ENCODE results near the gene SMKR1. TPM values are rescaled to one million over a fixed set of nuclear protein-coding genes. Genes with fewer than 3 reads are reported as not detected.
"Not testable (repeated sequence)": the region's sequence is repeated elsewhere in the genome, so short reads cannot be mapped to it uniquely, and the experiment has no call there.

Gene SMKR1
- total RNA-seq, 1 donor from 2014 or later: 2.4 TPM

DNA sequence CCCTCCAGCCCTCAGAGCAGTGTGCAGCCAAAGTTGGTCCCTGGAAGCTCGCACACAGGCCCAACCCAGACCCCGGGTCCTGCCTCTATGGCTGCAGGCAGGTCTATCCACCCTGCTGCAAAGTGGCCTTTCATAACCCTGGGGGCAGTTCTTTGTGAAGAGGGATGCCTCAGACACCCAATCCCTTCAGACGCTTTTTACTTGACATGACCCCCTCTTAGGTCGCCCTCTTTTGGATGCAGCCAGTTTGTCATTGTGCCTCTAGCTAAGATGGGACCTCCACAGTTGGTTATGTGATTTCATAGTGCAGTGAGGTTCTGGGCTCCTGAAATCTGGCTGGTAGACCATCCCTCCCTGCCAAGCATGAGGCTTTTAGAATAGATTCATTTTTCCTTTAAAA, 27.3 kb downstream of the SMKR1 start:
- CTCF ChIA-PET: no interaction called here

GRCh38 chr7:129530795-129531391, 28.6 kb downstream of the SMKR1 start:
- DNase-seq (no peak), ATAC-seq (ENCODE audit: low read depth) (peak; percentile 28)
- ChIA-PET POLR2A (no interaction called here), CTCF (no interaction called here)
- Mint-ChIP-seq H3K4me3 (no peak overlapping the region), H3K27me3 (peaks cover 11% of the 10 kb centered on the region), H3K36me3 (ENCODE audit: low read depth) (no peaks in the 10 kb centered on the region), H3K4me1 (no peaks in the 10 kb centered on the region), H3K9me3 (no peaks in the 10 kb centered on the region), H3K27ac (no peak overlapping the region)
- intact Hi-C loops (cut with micrococcal nuclease): no loop called here
- TF ChIP-seq, protein P1, sequence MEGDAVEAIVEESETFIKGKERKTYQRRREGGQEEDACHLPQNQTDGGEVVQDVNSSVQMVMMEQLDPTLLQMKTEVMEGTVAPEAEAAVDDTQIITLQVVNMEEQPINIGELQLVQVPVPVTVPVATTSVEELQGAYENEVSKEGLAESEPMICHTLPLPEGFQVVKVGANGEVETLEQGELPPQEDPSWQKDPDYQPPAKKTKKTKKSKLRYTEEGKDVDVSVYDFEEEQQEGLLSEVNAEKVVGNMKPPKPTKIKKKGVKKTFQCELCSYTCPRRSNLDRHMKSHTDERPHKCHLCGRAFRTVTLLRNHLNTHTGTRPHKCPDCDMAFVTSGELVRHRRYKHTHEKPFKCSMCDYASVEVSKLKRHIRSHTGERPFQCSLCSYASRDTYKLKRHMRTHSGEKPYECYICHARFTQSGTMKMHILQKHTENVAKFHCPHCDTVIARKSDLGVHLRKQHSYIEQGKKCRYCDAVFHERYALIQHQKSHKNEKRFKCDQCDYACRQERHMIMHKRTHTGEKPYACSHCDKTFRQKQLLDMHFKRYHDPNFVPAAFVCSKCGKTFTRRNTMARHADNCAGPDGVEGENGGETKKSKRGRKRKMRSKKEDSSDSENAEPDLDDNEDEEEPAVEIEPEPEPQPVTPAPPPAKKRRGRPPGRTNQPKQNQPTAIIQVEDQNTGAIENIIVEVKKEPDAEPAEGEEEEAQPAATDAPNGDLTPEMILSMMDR (IDR thresholded peaks at IDR 0.05): no peak

More for the DNA sequence above, 27.3 kb downstream of the SMKR1 start:
- Mint-ChIP-seq H3K36me3 (ENCODE audit: low read depth) (no peaks in the 10 kb centered on the region), H3K4me1 (no peaks in the 10 kb centered on the region), H3K27me3 (peaks cover 19% of the 10 kb centered on the region), H3K27ac (no peak overlapping the region), H3K4me3 (no peak overlapping the region), H3K9me3 (no peaks in the 10 kb centered on the region)
- DNase-seq: no peak
- no peak for ATAC-seq (ENCODE audit: low read depth)
- intact Hi-C loops (cut with micrococcal nuclease): no loop called here
- TF ChIP-seq, protein P1 (IDR thresholded peaks at IDR 0.05): no peak
- POLR2A ChIA-PET: no interaction called here

- Mint-ChIP-seq H3K9me3 (no peaks in the 10 kb centered on the region), H3K4me1 (no peaks in the 10 kb centered on the region), H3K36me3 (ENCODE audit: low read depth) (no peaks in the 10 kb centered on the region), H3K27ac (no peak overlapping the region), H3K4me3 (no peak overlapping the region), H3K27me3 (peaks cover 8% of the 10 kb centered on the region)
- TF ChIP-seq, protein P1 (IDR thresholded peaks at IDR 0.05): no peak
- ChIA-PET CTCF (no interaction called here), POLR2A (no interaction called here)
- no peak for DNase-seq
- ATAC-seq (ENCODE audit: low read depth): no peak
- intact Hi-C loops (cut with micrococcal nuclease): no loop called here
Measured at GRCh38 chr7:129531721-129532120, 29.4 kb downstream of the SMKR1 start.

GRCh38 chr7:129532375-129532774, 30.0 kb downstream of the SMKR1 start:
- intact Hi-C loops (cut with micrococcal nuclease): no loop called here
- H3K36me3 Mint-ChIP-seq (ENCODE audit: low read depth): no peaks in the 10 kb centered on the region
- peaks cover 3% of the 10 kb centered on the region for H3K27me3 Mint-ChIP-seq

DNA sequence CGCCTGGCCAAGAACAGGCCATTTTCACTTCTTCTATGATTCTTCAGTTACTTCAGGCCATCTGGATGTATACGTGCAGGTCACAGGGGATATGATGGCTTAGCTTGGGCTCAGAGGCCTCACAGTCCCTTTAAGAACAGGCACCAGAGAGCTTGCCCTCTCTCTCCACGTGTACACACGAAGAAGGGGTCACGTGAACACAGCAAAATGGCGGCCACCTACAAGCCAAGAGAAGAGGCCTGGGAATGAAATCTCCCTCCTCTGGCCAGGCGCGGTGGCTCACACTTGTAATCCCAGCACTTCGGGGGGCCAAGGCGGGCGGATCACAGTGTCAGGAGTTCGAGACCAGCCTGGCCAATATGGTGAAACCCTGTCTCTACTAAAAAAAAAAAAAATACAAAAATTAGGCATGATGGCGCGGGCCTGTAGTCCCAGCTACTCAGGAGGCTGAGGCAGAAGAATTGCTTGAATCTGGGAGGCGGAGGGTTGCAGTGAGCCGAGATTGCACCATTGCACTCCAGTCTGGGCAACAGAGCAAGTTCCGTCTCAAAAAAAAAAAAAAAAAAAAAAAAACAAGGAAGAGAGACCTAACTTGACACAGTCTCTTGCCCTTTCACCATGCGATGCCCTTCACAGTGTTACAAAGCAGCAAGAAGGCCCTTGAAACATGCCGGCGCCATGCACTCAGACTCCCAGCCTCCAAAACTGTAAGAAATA, 32.4 kb downstream of the SMKR1 start:
- DNase-seq; H3K9me3 Mint-ChIP-seq; ATAC-seq (ENCODE audit: low read depth); POLR2A ChIA-PET; H3K4me3 Mint-ChIP-seq; CTCF ChIA-PET; H3K27ac Mint-ChIP-seq; H3K36me3 Mint-ChIP-seq (ENCODE audit: low read depth); H3K27me3 Mint-ChIP-seq; intact Hi-C loops (cut with micrococcal nuclease); H3K4me1 Mint-ChIP-seq: not testable (repeated sequence)

More at GRCh38 chr7:129532375-129532774, 30.0 kb downstream of the SMKR1 start:
- Mint-ChIP-seq H3K9me3 (no peaks in the 10 kb centered on the region), H3K4me3 (no peak overlapping the region), H3K27ac (no peak overlapping the region), H3K4me1 (no peaks in the 10 kb centered on the region)
- ChIA-PET POLR2A (no interaction called here), CTCF (no interaction called here)
- DNase-seq: no peak
- ATAC-seq (ENCODE audit: low read depth): no peak
- TF ChIP-seq, protein P1 (IDR thresholded peaks at IDR 0.05): no peak
